ENCODE data around the gene COL6A5.

GRCh38 chr3:130405956-130406355 lies 60.5 kb downstream of the COL6A5 start:
- TF ChIP-seq CTCF (IDR thresholded peaks at IDR 0.05) = no peak
- no peak for TF ChIP-seq POLR2A (IDR thresholded peaks at IDR 0.05)

Measured in adrenal gland (tissue), 5 donors.